HS-27A (cell line): ENCODE data around the gene SCNN1B.
"Not testable (repeated sequence)": the region's sequence is repeated elsewhere in the genome, so short reads cannot be mapped to it uniquely, and the experiment has no call there.

Experiments used
- DNase-seq: peaks from one replicate; pipeline ENCODE4 v3.0.0-alpha.2; 2012; ENCODE audit warnings: low read depth, missing footprints

The SCNN1B gene

DNA sequence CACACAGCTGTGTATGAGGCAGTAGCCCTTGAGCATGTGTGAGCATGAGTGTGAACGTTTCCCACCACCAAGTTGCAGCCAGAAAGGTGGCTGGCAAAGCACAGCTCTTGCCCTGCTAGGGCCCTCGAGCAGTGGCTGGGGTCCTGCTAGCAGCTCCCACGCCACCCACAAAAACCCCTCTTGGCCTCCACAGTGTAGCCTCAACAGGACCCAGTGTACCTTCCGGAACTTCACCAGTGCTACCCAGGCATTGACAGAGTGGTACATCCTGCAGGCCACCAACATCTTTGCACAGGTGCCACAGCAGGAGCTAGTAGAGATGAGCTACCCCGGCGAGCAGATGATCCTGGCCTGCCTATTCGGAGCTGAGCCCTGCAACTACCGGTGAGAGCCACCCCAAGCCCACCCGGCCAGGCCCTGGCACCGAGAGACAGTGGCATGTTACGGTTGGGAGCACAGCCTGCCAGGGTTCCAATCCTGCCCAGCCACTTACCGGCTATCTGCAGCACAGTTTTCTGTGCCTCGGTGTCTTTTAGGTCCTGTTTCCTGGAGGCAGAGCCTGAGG lies 53.1 kb downstream of the SCNN1B start:
- no peak for DNase-seq

- DNase-seq: no peak
Measured at GRCh38 chr16:23356941-23357340, 54.8 kb downstream of the SCNN1B start.

DNA sequence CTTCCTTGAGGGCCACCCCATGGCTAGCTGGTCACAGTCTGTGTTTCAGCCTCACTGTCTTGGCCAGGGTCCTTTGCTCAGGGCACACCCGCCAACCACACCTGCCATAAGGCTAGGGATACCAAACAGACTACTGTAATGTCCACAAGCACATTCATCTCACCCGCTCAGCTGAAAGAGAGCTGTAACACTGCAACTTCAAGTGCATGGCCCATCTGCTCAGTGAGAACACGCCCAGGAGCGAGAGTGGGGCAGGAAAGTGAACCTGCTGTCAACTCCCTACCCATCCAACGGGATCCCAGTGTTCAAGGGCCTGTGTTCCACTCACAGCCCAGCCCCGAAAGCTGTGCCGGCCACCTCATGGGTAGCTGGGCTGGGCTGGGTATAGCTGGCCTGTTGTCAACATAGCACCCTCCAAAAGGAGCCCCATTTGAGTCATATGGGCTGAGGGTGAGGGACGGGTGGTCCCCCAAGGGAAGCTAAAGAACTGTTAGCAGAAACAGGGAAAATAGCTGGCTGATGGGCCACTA lies 55.7 kb downstream of the SCNN1B start:
- DNase-seq: no peak

- no peak for DNase-seq
Measured at GRCh38 chr16:23359092-23359760, 57.1 kb downstream of the SCNN1B start.

- no peak for DNase-seq
Measured at GRCh38 chr16:23362460-23363317, 60.6 kb downstream of the SCNN1B start.

GRCh38 chr16:23365602-23366240 lies 63.6 kb downstream of the SCNN1B start:
- no peak for DNase-seq

DNA sequence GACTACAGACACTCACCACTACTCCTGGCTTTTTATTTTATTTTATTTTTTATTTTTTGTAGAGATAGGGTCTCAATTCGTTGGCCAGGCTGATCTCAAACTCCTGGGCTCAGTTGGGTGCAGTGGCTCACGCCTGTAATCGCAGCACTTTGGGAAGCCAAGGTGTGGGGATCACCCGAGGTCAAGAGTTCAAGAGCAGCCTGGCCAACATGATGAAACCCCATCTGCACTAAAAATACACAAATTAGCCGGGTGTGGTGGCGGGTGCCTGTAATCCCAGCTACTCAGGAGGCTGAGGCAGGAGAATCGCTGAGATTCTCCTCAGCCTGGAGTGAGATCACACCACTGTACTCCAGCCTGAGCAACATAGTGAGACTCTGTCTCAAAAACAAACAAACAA lies 64.2 kb downstream of the SCNN1B start:
- not testable (repeated sequence) for DNase-seq

GRCh38 chr16:23367564-23367963 lies 65.5 kb downstream of the SCNN1B start:
- DNase-seq: no peak

GRCh38 chr16:23367988-23368387 lies 65.9 kb downstream of the SCNN1B start:
- DNase-seq: no peak

DNA sequence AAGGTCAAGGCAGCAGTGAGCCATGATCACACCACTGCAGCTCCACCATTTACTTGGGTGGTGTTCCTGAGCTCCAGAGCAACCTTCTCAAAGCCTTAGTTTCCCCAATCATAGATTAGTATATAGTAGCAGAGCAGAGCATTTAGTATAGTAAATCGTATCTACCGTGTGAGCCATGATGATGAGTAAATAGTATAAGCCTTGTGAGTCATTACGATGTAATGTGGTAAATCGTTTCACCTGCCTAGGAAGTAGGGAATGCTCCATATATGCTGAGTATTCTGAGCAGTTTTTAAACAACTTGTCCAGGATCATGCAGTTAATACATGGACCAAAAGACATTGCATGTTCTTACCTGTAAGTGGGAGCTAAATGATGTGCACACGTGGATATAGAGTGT lies 66.4 kb downstream of the SCNN1B start:
- DNase-seq: no peak

DNA sequence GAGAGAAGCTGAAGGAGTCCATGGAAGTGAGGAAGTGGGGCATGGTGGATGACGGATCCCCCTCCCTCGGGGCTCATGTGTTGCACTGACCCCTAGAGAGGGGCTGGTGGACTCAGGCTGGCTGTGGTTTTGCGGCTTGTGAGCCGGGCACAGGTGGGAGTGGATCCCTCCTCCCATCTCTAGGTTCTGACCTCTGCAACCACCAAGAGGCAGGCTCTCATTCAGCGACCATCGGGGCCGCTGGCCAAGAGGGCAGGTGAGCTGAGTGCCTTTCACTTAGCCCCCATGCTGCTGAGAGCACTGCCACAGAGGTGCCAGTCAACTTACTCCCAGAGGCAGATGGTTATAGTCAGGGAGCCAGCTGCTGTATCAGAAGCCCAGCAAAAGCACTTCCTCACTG lies 67.3 kb downstream of the SCNN1B start:
- DNase-seq: no peak

- no peak for DNase-seq
Measured at GRCh38 chr16:23371368-23371767, 69.3 kb downstream of the SCNN1B start.

GRCh38 chr16:23373436-23374219 lies 71.5 kb downstream of the SCNN1B start:
- DNase-seq: no peak

- no peak for DNase-seq
Measured at GRCh38 chr16:23374721-23375510, 72.8 kb downstream of the SCNN1B start.

DNA sequence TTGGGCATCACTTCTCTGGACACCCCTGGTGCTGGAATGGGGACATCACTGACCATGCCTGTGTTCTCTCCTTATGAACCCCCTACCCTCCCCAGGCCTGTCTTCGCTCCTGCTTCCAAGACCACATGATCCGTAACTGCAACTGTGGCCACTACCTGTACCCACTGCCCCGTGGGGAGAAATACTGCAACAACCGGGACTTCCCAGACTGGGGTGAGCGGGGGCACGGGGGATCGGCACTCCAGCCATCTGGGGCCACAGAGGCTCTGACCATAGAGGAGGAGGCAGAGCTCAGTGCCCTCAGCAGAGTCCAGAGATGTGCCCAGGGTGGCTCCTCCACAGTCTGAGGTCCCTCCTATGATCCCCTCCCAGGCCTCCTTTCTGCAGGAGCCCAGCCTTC lies 73.5 kb downstream of the SCNN1B start:
- no peak for DNase-seq

GRCh38 chr16:23377071-23377931 lies 75.2 kb downstream of the SCNN1B start:
- no peak for DNase-seq

- no peak for DNase-seq
Measured at GRCh38 chr16:23378256-23378655, 76.2 kb downstream of the SCNN1B start.

DNA sequence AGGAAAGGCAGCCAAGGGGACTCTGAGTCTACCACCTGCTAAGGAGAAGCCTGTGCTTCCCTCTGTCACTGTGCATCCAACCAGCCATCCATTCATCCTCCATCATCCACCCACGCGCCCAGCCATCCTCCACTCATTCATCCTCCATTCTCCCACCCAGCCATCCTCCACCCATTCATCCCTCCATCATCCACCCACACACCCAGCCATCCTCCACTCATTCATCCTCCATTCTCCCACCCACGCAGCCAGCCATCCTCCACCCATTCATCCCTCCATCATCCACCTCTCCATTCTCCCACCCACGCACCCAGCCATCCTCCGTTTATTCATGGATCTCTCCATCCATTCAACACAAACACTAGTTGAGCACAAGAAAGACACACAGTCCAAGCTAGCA lies 76.8 kb downstream of the SCNN1B start:
- DNase-seq: no peak

DNA sequence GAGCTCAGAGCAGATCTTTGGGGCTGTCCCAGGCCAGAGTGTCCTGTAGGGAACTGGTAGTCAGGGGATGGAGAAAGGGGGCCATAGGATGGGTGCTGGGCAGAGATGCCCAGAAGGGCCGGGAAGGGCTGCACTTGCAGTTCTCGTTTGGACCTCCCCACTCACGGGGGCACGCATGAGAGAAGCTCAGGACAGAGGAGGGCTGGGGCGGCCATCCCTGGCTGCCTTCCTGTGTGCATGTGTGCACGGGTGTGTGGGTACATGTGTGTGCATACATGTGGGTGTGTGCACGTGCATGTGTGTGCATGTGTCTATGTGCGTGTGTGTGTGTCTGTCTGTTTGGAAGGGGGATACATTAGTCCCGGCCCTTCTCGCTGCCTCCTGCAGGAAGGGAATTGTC lies 77.6 kb downstream of the SCNN1B start:
- no peak for DNase-seq

DNA sequence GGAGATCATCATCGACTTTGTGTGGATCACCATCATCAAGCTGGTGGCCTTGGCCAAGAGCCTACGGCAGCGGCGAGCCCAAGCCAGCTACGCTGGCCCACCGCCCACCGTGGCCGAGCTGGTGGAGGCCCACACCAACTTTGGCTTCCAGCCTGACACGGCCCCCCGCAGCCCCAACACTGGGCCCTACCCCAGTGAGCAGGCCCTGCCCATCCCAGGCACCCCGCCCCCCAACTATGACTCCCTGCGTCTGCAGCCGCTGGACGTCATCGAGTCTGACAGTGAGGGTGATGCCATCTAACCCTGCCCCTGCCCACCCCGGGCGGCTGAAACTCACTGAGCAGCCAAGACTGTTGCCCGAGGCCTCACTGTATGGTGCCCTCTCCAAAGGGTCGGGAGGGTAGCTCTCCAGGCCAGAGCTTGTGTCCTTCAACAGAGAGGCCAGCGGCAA lies 78.4 kb downstream of the SCNN1B start:
- DNase-seq: no peak
